Adrenal gland (tissue), 12 donors: ENCODE data around the gene MED26. TPM values are rescaled to one million over a fixed set of nuclear protein-coding genes. Genes with fewer than 3 reads are reported as not detected.

Experiments
- DNase-seq, 7 donors: peaks; one replicate each; pipeline ENCODE4 v3.0.0-alpha.2; 2019 to 2020
- H3K27ac ChIP-seq, 5 donors: fragments of 200-600 bp; sonication (generic) in 4 of 5; 1 replicate in 3 of 5; 2 replicates in 2 of 5; pipeline versions ENCODE4 v1.5.1 to v1.8.0; 2016 to 2020; ENCODE audit warnings: mild to moderate bottlenecking in 1 of 5
- H3K27me3 ChIP-seq: fragments of 200-600 bp; 2 replicates; pipeline ENCODE4 v1.8.0; 2021
- H3K36me3 ChIP-seq, 2 donors: fragments of 200-600 bp; replicated peaks in 1 of 2; 1 replicate in 1 of 2; 2 replicates in 1 of 2; pipeline versions ENCODE4 v1.5.1 to v1.8.0; 2018 to 2022
- H3K4me1 ChIP-seq, 2 donors: fragments of 200-600 bp; replicated peaks in 1 of 2; 1 replicate in 1 of 2; 2 replicates in 1 of 2; pipeline versions ENCODE4 v1.5.1 to v1.8.0; 2018 to 2021
- H3K4me3 ChIP-seq, 4 donors: fragments of 200-600 bp; sonication (generic) in 3 of 4; one replicate each; pipeline ENCODE4 v1.5.1; 2016 to 2018
- H3K9me3 ChIP-seq, 3 donors: fragments of 200-600 bp; sonication (generic) in 1 of 3; replicated peaks in 1 of 3; 1 replicate in 2 of 3; 2 replicates in 1 of 3; pipeline versions ENCODE4 v1.5.1 to v1.8.0; 2016 to 2021
- POLR2A ChIP-seq, 2 donors: fragments of 450-650 bp; IDR thresholded peaks; one replicate each; pipeline ENCODE4 v1.6.1; 2017; ENCODE audit warnings: antibody characterized with exemption in 2 of 2, mild to moderate bottlenecking in 2 of 2, moderate library complexity in 1 of 2
- WGBS, 4 donors: extraction: QIAGEN DNeasy Blood & Tissue Kit in 2 of 4; methylation state at CpG; one replicate each; pipeline versions ENCODE4 v1.1.5 to v1.1.7; 2013 to 2017; 5-methylcytosine and 5-hydroxymethylcytosine counted together
- intact Hi-C, 2 donors: fragments of 100-400 bp; cut with DNase I; formaldehyde crosslinking; loops; one replicate each; pipeline versions ENCODE4 v1.14.1 to v1.15.0; 2022 to 2023
- polyA plus RNA-seq, 3 donors: library from polyadenylated mRNA; stranded (reverse); fragments of 200-250 nt in 2 of 3; fragments of 350-450 nt in 1 of 3; fragmentation: Illumina TruSeq in 1 of 3; extraction: RNeasy Lipid Tissue Mini Kit (QIAGEN cat#74804) in 1 of 3; gene quantifications; one replicate each; pipeline ENCODE4 v1.2.3, GENCODE V29; 2013 to 2014
- total RNA-seq, 9 donors: library from RNA; depleted of rRNA in 4 of 9; stranded (reverse); fragments of >200 nt in 4 of 9; fragments of 120-200 nt in 1 of 9; fragmentation: NEBNext Ultra II Directional in 1 of 9; extraction: Animal tissue kit (Norgen Biotek cat#: 25700) in 1 of 9; gene quantifications; one replicate each; pipeline versions ENCODE4 v1.1.0 to v1.2.4, GENCODE V29; 2013 to 2023
- TF ChIP-seq, protein P1 (sequence below), 6 experiments: fragments of 450-650 bp in 4 of 6; fragments of 200-600 bp in 2 of 6; sonication (generic) in 1 of 6; IDR thresholded peaks; 1 replicate in 5 of 6; 2 replicates in 1 of 6; pipeline versions ENCODE4 v1.5.1 to v1.8.0; 2016 to 2021; ENCODE audit warnings: antibody characterized with exemption in 6 of 6, mild to moderate bottlenecking in 2 of 6, moderate library complexity in 1 of 6
- donor health status: healthy with polysubstance abuse.
- donor health status: Bipolar disorder and iron deficiency.
- donor health status: DM: yes; HTN: yes; CAD: no.
- donor health status: DM: no; HTN: no; CAD: no.
- donor health status: DM: no; HTN: no; CAD: no.
- donor health status: DM: yes; HTN: yes; CAD: no.

The MED26 gene
- total and polyA plus RNA-seq, 12 donors: 4.6 to 17.3 (median 9.0) TPM

DNA sequence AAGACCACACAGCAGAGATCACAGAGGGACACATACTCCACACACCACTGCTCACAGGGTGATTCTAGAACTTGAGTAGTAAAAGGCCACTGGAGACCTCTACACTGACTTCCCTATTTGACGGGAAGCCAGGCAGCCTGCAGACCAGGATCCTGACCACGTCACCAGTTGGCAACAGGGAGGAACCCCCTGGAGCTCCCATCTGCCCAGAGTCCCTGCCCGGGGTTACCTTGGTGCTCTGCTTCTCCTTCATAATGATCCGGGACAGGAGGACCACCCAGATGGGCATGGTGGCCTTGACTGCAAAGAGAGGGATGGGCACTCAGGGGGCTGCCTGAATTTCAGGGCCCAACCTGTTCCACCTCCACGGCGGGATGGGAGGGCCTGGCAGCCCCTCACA lies 56.7 kb downstream of the MED26 start:
- Histone ChIP-seq H3K27ac (peak overlapping the region in 4 of 5 donors; percentile 65 to 94 (median 79)), H3K4me1 (peaks cover 16 to 32% of the 10 kb centered on the region in 2 donors), H3K27me3 (no peaks in the 10 kb centered on the region), H3K36me3 (peaks cover 0 to 28% of the 10 kb centered on the region in 2 donors), H3K9me3 (no peaks in the 10 kb centered on the region), H3K4me3 (peak overlapping the region in 3 of 4 donors; percentile 20 to 83 (median 32))
- WGBS, 4 donors: 9 to 34% (median 15%) methylated on average over 4 to 6 of the region's 6 CpGs
- TF ChIP-seq POLR2A (IDR thresholded peaks at IDR 0.05): no peak
- TF ChIP-seq, protein P1, sequence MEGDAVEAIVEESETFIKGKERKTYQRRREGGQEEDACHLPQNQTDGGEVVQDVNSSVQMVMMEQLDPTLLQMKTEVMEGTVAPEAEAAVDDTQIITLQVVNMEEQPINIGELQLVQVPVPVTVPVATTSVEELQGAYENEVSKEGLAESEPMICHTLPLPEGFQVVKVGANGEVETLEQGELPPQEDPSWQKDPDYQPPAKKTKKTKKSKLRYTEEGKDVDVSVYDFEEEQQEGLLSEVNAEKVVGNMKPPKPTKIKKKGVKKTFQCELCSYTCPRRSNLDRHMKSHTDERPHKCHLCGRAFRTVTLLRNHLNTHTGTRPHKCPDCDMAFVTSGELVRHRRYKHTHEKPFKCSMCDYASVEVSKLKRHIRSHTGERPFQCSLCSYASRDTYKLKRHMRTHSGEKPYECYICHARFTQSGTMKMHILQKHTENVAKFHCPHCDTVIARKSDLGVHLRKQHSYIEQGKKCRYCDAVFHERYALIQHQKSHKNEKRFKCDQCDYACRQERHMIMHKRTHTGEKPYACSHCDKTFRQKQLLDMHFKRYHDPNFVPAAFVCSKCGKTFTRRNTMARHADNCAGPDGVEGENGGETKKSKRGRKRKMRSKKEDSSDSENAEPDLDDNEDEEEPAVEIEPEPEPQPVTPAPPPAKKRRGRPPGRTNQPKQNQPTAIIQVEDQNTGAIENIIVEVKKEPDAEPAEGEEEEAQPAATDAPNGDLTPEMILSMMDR (IDR thresholded peaks at IDR 0.05): no peak
- intact Hi-C loops: loop anchor here in 1 of 2 donors (10.0 kb wide), 1 partner anchor 54 kb away; the partner anchor contains the start of gene MED26
- DNase-seq: peak in 3 of 7 donors; percentile 44 to 68 (median 58)

- intact Hi-C loops: loop anchor here in 1 of 2 donors (10.0 kb wide), 1 partner anchor 55 kb away; the partner anchor contains the start of gene MED26
- no peak for TF ChIP-seq POLR2A (IDR thresholded peaks at IDR 0.05)
- TF ChIP-seq, protein P1 (IDR thresholded peaks at IDR 0.05): no peak
- Histone ChIP-seq H3K4me3 (no peak overlapping the region), H3K27ac (peak overlapping the region in 1 of 5 donors; percentile 49), H3K9me3 (no peaks in the 10 kb centered on the region), H3K27me3 (no peaks in the 10 kb centered on the region), H3K4me1 (peaks cover 16 to 29% of the 10 kb centered on the region in 2 donors), H3K36me3 (peaks cover 0 to 31% of the 10 kb centered on the region in 2 donors)
- DNase-seq: no peak
- WGBS, 4 donors: 89 to 91% (median 91%) methylated on average over 16 to 17 of the region's 17 CpGs
Observed at GRCh38 chr19:16569609-16570320, 58.2 kb downstream of the MED26 start.

DNA sequence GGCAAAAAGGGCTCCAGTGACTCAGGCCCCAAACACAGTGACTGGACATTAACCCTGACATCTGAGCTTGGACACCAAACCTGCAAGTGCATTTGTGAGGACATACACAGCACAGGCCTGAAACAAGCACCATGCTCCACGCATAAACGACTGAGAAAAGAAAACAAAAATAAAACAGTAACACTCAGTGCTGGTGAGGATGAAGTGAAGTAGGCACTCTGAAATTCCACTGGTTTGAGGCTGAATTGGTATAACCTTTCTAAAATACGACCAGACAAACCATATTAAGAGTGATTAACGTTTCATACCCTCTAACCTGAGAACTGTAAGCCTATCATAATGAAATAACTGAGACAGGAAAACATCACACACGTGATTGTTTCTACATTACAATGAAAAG lies 61.3 kb downstream of the MED26 start:
- H3K27ac ChIP-seq: peak overlapping the region in 1 of 5 donors; percentile 21
- intact Hi-C loops: no loop called here
- TF ChIP-seq, protein P1 (IDR thresholded peaks at IDR 0.05): no peak
- no peak for TF ChIP-seq POLR2A (IDR thresholded peaks at IDR 0.05)
- H3K9me3 ChIP-seq: no peaks in the 10 kb centered on the region
- no peaks in the 10 kb centered on the region for H3K27me3 ChIP-seq
- no peak for DNase-seq
- no peak overlapping the region for H3K4me3 ChIP-seq
- WGBS, 4 donors: 87 to 93% (median 92%) methylated on average over 5 of the region's 5 CpGs
- H3K4me1 ChIP-seq: peaks cover 6 to 8% of the 10 kb centered on the region in 2 donors
- H3K36me3 ChIP-seq: peaks cover 0 to 61% of the 10 kb centered on the region in 2 donors

DNA sequence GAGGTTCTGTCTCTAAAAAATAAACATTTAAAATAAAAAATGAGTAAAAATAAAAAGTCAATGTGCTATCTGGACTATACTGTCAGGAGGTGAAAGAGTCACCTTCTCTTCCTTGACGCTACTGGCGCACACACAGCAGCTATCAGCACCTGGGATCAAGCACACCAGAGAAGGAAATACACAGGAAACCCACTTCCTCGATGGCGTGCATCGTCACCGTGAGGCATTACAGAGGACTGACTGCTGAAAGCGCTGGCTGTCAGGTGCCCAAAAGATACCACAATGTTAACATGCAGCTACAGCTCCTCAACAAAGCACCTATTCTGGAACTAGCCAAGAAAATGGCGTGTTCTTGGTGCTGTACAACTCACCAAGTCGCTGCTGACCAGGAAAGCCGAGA lies 61.8 kb downstream of the MED26 start:
- TF ChIP-seq, protein P1 (IDR thresholded peaks at IDR 0.05): no peak
- TF ChIP-seq POLR2A (IDR thresholded peaks at IDR 0.05): no peak
- peak overlapping the region in 1 of 5 donors; percentile 21 for H3K27ac ChIP-seq

More for the DNA sequence above, 61.8 kb downstream of the MED26 start:
- WGBS, 4 donors: 72 to 85% (median 77%) methylated on average over 9 to 10 of the region's 10 CpGs
- Histone ChIP-seq H3K4me1 (peaks cover 2% of the 10 kb centered on the region in 2 donors), H3K4me3 (no peak overlapping the region), H3K36me3 (peaks cover 0 to 67% of the 10 kb centered on the region in 2 donors), H3K27me3 (no peaks in the 10 kb centered on the region), H3K9me3 (no peaks in the 10 kb centered on the region)
- DNase-seq: no peak
- intact Hi-C loops: no loop called here
